Activated naive CD8-positive, alpha-beta T cell treated with anti-CD3 and anti-CD28 coated beads, Interleukin-2, amount 50 U/mL, for 24 hours (primary cell): ENCODE measurements around the gene LRMDA.

Source experiments
- ATAC-seq: fragments of 150-1000 bp; cut with Tn5 transposase; one replicate; pipeline ENCODE4 v1.10.0; 2021
- DNase-seq: peaks from one replicate; pipeline ENCODE4 v3.0.0; 2021
- H3K27ac Mint-ChIP-seq: one replicate; pipeline ENCODE4 v1.8.0; 2021; ENCODE audit warnings: mild to moderate bottlenecking, mixed read lengths
- H3K27me3 Mint-ChIP-seq: one replicate; pipeline ENCODE4 v1.8.0; 2021; ENCODE audit warnings: mixed read lengths
- H3K36me3 Mint-ChIP-seq: one replicate; pipeline ENCODE4 v1.8.0; 2021; ENCODE audit warnings: low read depth, mixed read lengths
- H3K4me1 Mint-ChIP-seq: one replicate; pipeline ENCODE4 v1.8.0; 2021; ENCODE audit warnings: mixed read lengths
- H3K4me3 Mint-ChIP-seq: one replicate; pipeline ENCODE4 v1.8.0; 2021; ENCODE audit warnings: mild to moderate bottlenecking, moderate library complexity, mixed read lengths
- H3K9me3 Mint-ChIP-seq: one replicate; pipeline ENCODE4 v1.8.0; 2021; ENCODE audit warnings: mixed read lengths

Gene LRMDA

GRCh38 chr10:75645704-75646103, 214.3 kb downstream of the LRMDA start:
- Mint-ChIP-seq H3K36me3 (no peaks in the 10 kb centered on the region), H3K9me3 (no peaks in the 10 kb centered on the region), H3K27me3 (no peaks in the 10 kb centered on the region), H3K4me1 (no peaks in the 10 kb centered on the region), H3K27ac (no peak overlapping the region), H3K4me3 (no peak overlapping the region)
- ATAC-seq = no peak
- no peak for DNase-seq

GRCh38 chr10:75646218-75646915, 214.9 kb downstream of the LRMDA start:
- Mint-ChIP-seq H3K27me3 (peaks cover 3% of the 10 kb centered on the region), H3K27ac (no peak overlapping the region), H3K9me3 (no peaks in the 10 kb centered on the region), H3K36me3 (no peaks in the 10 kb centered on the region), H3K4me3 (no peak overlapping the region), H3K4me1 (no peaks in the 10 kb centered on the region)
- ATAC-seq (no peak), DNase-seq (no peak)

GRCh38 chr10:75646916-75647315, 215.5 kb downstream of the LRMDA start:
- Mint-ChIP-seq H3K27ac (no peak overlapping the region), H3K9me3 (no peaks in the 10 kb centered on the region), H3K4me3 (no peak overlapping the region), H3K27me3 (peaks cover 3% of the 10 kb centered on the region), H3K4me1 (no peaks in the 10 kb centered on the region), H3K36me3 (no peaks in the 10 kb centered on the region)
- DNase-seq (no peak), ATAC-seq (no peak)

- H3K4me1 Mint-ChIP-seq = no peaks in the 10 kb centered on the region
- peaks cover 5% of the 10 kb centered on the region for H3K27me3 Mint-ChIP-seq
- ATAC-seq = no peak
- no peak overlapping the region for H3K27ac Mint-ChIP-seq
- H3K36me3 Mint-ChIP-seq = no peaks in the 10 kb centered on the region
- no peaks in the 10 kb centered on the region for H3K9me3 Mint-ChIP-seq
- H3K4me3 Mint-ChIP-seq = no peak overlapping the region
- DNase-seq = no peak
Observed at GRCh38 chr10:75647675-75648074, 216.3 kb downstream of the LRMDA start.

GRCh38 chr10:75648351-75648750, 216.9 kb downstream of the LRMDA start:
- H3K9me3 Mint-ChIP-seq = no peaks in the 10 kb centered on the region
- no peak for ATAC-seq
- H3K27ac Mint-ChIP-seq = no peak overlapping the region
- no peaks in the 10 kb centered on the region for H3K36me3 Mint-ChIP-seq
- H3K4me1 Mint-ChIP-seq = no peaks in the 10 kb centered on the region
- no peak overlapping the region for H3K4me3 Mint-ChIP-seq
- DNase-seq = no peak
- peaks cover 5% of the 10 kb centered on the region for H3K27me3 Mint-ChIP-seq

- Mint-ChIP-seq H3K4me3 (no peak overlapping the region), H3K36me3 (no peaks in the 10 kb centered on the region), H3K9me3 (no peaks in the 10 kb centered on the region), H3K27me3 (peaks cover 6% of the 10 kb centered on the region), H3K4me1 (no peaks in the 10 kb centered on the region), H3K27ac (no peak overlapping the region)
- ATAC-seq = no peak
- DNase-seq = no peak
Observed at GRCh38 chr10:75648854-75649253, 217.4 kb downstream of the LRMDA start.

GRCh38 chr10:75649466-75649865, 218.0 kb downstream of the LRMDA start:
- no peaks in the 10 kb centered on the region for H3K4me1 Mint-ChIP-seq
- H3K36me3 Mint-ChIP-seq = no peaks in the 10 kb centered on the region
- H3K27me3 Mint-ChIP-seq = peaks cover 8% of the 10 kb centered on the region
- H3K27ac Mint-ChIP-seq = no peak overlapping the region
- ATAC-seq = no peak
- DNase-seq = no peak
- H3K9me3 Mint-ChIP-seq = no peaks in the 10 kb centered on the region
- no peak overlapping the region for H3K4me3 Mint-ChIP-seq

- Mint-ChIP-seq H3K36me3 (no peaks in the 10 kb centered on the region), H3K27me3 (peaks cover 8% of the 10 kb centered on the region), H3K9me3 (no peaks in the 10 kb centered on the region), H3K4me1 (no peaks in the 10 kb centered on the region), H3K27ac (no peak overlapping the region), H3K4me3 (no peak overlapping the region)
- ATAC-seq = no peak
- DNase-seq = no peak
Observed at GRCh38 chr10:75650648-75651047, 219.2 kb downstream of the LRMDA start.

GRCh38 chr10:75651417-75651816, 220.0 kb downstream of the LRMDA start:
- Mint-ChIP-seq H3K9me3 (no peaks in the 10 kb centered on the region), H3K4me1 (no peaks in the 10 kb centered on the region)
- no peak for DNase-seq

GRCh38 chr10:75652146-75652740, 220.8 kb downstream of the LRMDA start:
- no peak overlapping the region for H3K27ac Mint-ChIP-seq
- no peaks in the 10 kb centered on the region for H3K9me3 Mint-ChIP-seq
- peaks cover 8% of the 10 kb centered on the region for H3K27me3 Mint-ChIP-seq
- ATAC-seq (no peak), DNase-seq (no peak)
- H3K4me3 Mint-ChIP-seq = no peak overlapping the region
- no peaks in the 10 kb centered on the region for H3K4me1 Mint-ChIP-seq
- H3K36me3 Mint-ChIP-seq = no peaks in the 10 kb centered on the region

More at GRCh38 chr10:75651417-75651816, 220.0 kb downstream of the LRMDA start:
- Mint-ChIP-seq H3K27me3 (peaks cover 8% of the 10 kb centered on the region), H3K4me3 (no peak overlapping the region), H3K27ac (no peak overlapping the region), H3K36me3 (no peaks in the 10 kb centered on the region)
- no peak for ATAC-seq

GRCh38 chr10:75653761-75654160, 222.3 kb downstream of the LRMDA start:
- Mint-ChIP-seq H3K9me3 (no peaks in the 10 kb centered on the region), H3K4me1 (no peaks in the 10 kb centered on the region), H3K27me3 (peaks cover 8% of the 10 kb centered on the region), H3K36me3 (no peaks in the 10 kb centered on the region), H3K4me3 (no peak overlapping the region), H3K27ac (no peak overlapping the region)
- DNase-seq (no peak), ATAC-seq (no peak)

GRCh38 chr10:75654171-75654771, 222.8 kb downstream of the LRMDA start:
- Mint-ChIP-seq H3K4me3 (no peak overlapping the region), H3K27ac (no peak overlapping the region), H3K36me3 (no peaks in the 10 kb centered on the region), H3K27me3 (peaks cover 10% of the 10 kb centered on the region), H3K9me3 (no peaks in the 10 kb centered on the region), H3K4me1 (no peaks in the 10 kb centered on the region)
- no peak for ATAC-seq
- DNase-seq = no peak

- peaks cover 10% of the 10 kb centered on the region for H3K27me3 Mint-ChIP-seq
- no peaks in the 10 kb centered on the region for H3K9me3 Mint-ChIP-seq
- no peaks in the 10 kb centered on the region for H3K36me3 Mint-ChIP-seq
- no peak overlapping the region for H3K4me3 Mint-ChIP-seq
- no peak overlapping the region for H3K27ac Mint-ChIP-seq
- ATAC-seq = no peak
- H3K4me1 Mint-ChIP-seq = no peaks in the 10 kb centered on the region
- no peak for DNase-seq
Observed at GRCh38 chr10:75654772-75655171, 223.3 kb downstream of the LRMDA start.

GRCh38 chr10:75655791-75656451, 224.5 kb downstream of the LRMDA start:
- no peaks in the 10 kb centered on the region for H3K36me3 Mint-ChIP-seq
- H3K27me3 Mint-ChIP-seq = peaks cover 10% of the 10 kb centered on the region
- DNase-seq (no peak), ATAC-seq (no peak)
- H3K9me3 Mint-ChIP-seq = no peaks in the 10 kb centered on the region
- H3K27ac Mint-ChIP-seq = no peak overlapping the region
- no peak overlapping the region for H3K4me3 Mint-ChIP-seq
- H3K4me1 Mint-ChIP-seq = no peaks in the 10 kb centered on the region

- H3K4me1 Mint-ChIP-seq = no peaks in the 10 kb centered on the region
Observed at GRCh38 chr10:75657351-75657750, 225.9 kb downstream of the LRMDA start.

More at GRCh38 chr10:75657351-75657750, 225.9 kb downstream of the LRMDA start:
- Mint-ChIP-seq H3K9me3 (no peaks in the 10 kb centered on the region), H3K27ac (no peak overlapping the region), H3K27me3 (peaks cover 8% of the 10 kb centered on the region), H3K36me3 (no peaks in the 10 kb centered on the region), H3K4me3 (no peak overlapping the region)
- ATAC-seq = no peak
- no peak for DNase-seq
